Activated naive CD4-positive, alpha-beta T cell treated with anti-CD3 and anti-CD28 coated beads for 36 hours (primary cell): Measurements from ENCODE around the gene ICE1. TPM values are rescaled to one million over a fixed set of nuclear protein-coding genes. Genes with fewer than 3 reads are reported as not detected.

Source experiments
- CTCF ChIA-PET: fragments of 350-600 bp; sonication (Branson Sonifier 250); formaldehyde crosslinking; loops from one replicate; lab custom pipeline; 2021; ENCODE audit warnings: antibody characterized with exemption; lab: Charles Lee
- DNase-seq: peaks from one replicate; pipeline ENCODE4 v3.0.0-alpha.2; 2020
- H3K27ac Mint-ChIP-seq: one replicate; pipeline ENCODE4 v1.8.0; 2021; ENCODE audit warnings: mild to moderate bottlenecking, mixed read lengths
- H3K27me3 Mint-ChIP-seq: one replicate; pipeline ENCODE4 v1.8.0; 2021; ENCODE audit warnings: low read depth, mixed read lengths
- H3K36me3 Mint-ChIP-seq: one replicate; pipeline ENCODE4 v1.8.0; 2021; ENCODE audit warnings: low read depth, mixed read lengths
- H3K4me1 Mint-ChIP-seq: one replicate; pipeline ENCODE4 v1.8.0; 2021; ENCODE audit warnings: low read depth, mixed read lengths
- H3K4me3 Mint-ChIP-seq: one replicate; pipeline ENCODE4 v1.8.0; 2021; ENCODE audit warnings: mild to moderate bottlenecking, moderate library complexity, mixed read lengths
- H3K9me3 Mint-ChIP-seq: one replicate; pipeline ENCODE4 v1.8.0; 2021; ENCODE audit warnings: mixed read lengths
- intact Hi-C: fragments of 100-400 bp; cut with micrococcal nuclease; formaldehyde crosslinking; loops from one replicate; pipeline ENCODE4 v1.15.1; 2023
- total RNA-seq, 2 experiments: library from RNA; stranded (reverse); gene quantifications; one replicate each; pipeline ENCODE4 v1.2.3, GENCODE V29; 2021

Gene ICE1, protein sequence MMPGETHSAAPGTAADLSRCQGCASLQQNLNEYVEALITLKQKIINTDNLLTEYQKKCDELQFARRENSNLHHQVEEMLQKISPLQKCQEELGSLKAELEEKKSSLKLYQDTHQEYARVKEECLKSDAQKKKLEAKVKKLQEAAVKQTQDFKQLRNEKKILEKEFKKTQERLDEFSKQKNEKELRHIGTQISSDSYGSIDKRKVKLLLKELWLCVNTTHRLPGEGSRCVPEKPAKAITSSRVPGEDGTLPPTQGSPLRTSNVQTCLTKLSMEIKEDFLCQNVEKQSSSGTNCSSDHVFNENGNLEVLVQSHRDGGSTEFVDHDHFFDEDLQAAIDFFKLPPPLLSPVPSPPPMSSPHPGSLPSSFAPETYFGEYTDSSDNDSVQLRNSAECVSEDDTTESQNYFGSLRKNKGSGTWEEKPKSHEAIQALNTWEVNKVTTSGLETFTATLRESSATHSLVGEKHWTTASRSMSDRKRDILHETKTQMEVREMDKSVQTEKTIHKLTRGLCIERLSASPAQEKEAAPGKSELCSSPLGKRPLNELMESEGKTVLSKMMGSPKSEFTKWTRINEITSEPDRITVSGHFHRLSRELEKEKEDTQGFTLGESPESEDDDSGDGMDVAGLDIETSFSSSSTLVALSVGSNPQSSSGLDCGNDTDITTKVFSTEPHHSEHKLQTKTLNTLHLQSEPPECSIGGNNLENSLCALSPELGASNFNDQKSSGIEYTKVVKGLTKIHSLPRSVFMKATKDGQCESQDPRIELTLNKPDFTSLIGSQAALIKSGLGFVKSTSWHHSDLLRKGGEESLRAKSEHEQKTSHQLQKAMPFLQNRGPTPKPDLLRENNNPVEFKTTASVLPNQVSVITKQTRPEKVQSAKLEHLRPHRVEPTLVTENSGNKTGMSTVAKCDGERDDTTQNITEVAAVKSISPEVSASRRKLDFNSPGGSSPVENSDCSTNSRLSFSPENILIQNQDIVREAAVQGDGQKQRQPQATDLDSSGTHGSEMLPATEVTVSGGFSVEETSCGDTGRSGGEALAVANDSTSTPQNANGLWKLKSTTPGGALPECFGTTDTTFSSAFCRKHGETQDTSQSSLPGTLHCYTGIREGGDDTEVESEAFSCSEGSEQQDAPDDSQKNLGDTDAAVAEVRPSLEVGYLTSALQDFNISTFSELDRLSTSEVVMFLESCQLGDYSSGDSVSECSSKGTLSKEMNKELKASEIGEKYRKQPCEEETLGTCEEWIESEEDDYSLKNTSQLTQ (N-terminal part only)
- 10 to 100 TPM; 19.1 to 20.6 TPM for total RNA-seq

GRCh38 chr5:5421961-5422818, at the start of gene ICE1:
Gene ICE1 (plus strand): TSS chr5:5422677. CDS start chr5:5422916, 239 bp downstream.
- Mint-ChIP-seq H3K4me3 (peak within 1 kb of the TSS; percentile 95), H3K27me3 (no peaks in the 10 kb centered on the region), H3K4me1 (peaks cover 19% of the 10 kb centered on the region), H3K9me3 (no peaks in the 10 kb centered on the region), H3K36me3 (peaks cover 9% of the 10 kb centered on the region), H3K27ac (peak within 1 kb of the TSS; percentile 91)
- intact Hi-C loops: loop anchor here (1.0 to 2.0 kb wide), 5 partner anchors 281 to 1291 kb away; partner anchors contain the start of genes MED10, NSUN2, SRD5A1 and TENT4A
- CTCF ChIA-PET: interaction anchor here (0.5 to 2.2 kb wide), 4 partner anchors 68 to 939 kb away, joined by 3 to 11 read pairs (median 5); partner anchors contain the start of gene ADAMTS16
- peak; percentile 95 for DNase-seq

DNA sequence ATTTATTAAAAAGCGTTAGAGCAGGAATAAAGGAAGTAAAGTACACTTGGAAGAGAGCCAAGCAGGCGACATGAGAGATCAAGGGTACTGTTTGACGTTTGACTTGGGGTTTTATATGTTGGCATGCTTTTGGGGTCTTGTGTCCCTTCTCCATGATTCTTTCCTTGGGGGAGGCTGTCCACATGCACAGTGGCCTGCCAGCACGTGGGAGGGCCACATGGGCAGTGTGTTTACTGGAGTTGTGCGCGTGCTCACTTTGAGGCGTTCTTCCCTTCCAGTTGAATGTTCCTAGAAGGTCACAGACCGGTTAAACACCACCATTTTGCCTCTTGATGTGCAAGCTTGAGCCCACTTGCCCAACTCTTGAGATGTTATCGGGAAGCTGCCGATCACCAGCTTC, 49.5 kb upstream of the ICE1 start:
- Mint-ChIP-seq H3K36me3 (peaks cover 3% of the 10 kb centered on the region), H3K27ac (no peak overlapping the region), H3K4me1 (no peaks in the 10 kb centered on the region), H3K4me3 (no peak overlapping the region), H3K27me3 (no peaks in the 10 kb centered on the region), H3K9me3 (no peaks in the 10 kb centered on the region)
- CTCF ChIA-PET: no interaction called here
- intact Hi-C loops: no loop called here
- DNase-seq: no peak

GRCh38 chr5:5373351-5373989, 49.0 kb upstream of the ICE1 start:
- intact Hi-C loops: no loop called here
- Mint-ChIP-seq H3K27me3 (no peaks in the 10 kb centered on the region), H3K4me1 (no peaks in the 10 kb centered on the region), H3K36me3 (peaks cover 3% of the 10 kb centered on the region), H3K27ac (no peak overlapping the region), H3K4me3 (no peak overlapping the region), H3K9me3 (no peaks in the 10 kb centered on the region)
- CTCF ChIA-PET: no interaction called here
- DNase-seq: no peak

- Mint-ChIP-seq H3K36me3 (peaks cover 3% of the 10 kb centered on the region), H3K27me3 (no peaks in the 10 kb centered on the region), H3K4me1 (no peaks in the 10 kb centered on the region), H3K9me3 (no peaks in the 10 kb centered on the region), H3K27ac (no peak overlapping the region), H3K4me3 (no peak overlapping the region)
- CTCF ChIA-PET: no interaction called here
- intact Hi-C loops: no loop called here
- no peak for DNase-seq
Observed at GRCh38 chr5:5374009-5374715, 48.3 kb upstream of the ICE1 start.

GRCh38 chr5:5377780-5378179, 44.7 kb upstream of the ICE1 start:
- Mint-ChIP-seq H3K9me3 (no peaks in the 10 kb centered on the region), H3K27ac (no peak overlapping the region), H3K27me3 (no peaks in the 10 kb centered on the region), H3K4me3 (no peak overlapping the region), H3K4me1 (no peaks in the 10 kb centered on the region), H3K36me3 (peaks cover 3% of the 10 kb centered on the region)
- intact Hi-C loops: no loop called here
- no peak for DNase-seq
- CTCF ChIA-PET: no interaction called here

GRCh38 chr5:5378531-5378930, 43.9 kb upstream of the ICE1 start:
- H3K27ac Mint-ChIP-seq: no peak overlapping the region
- peaks cover 3% of the 10 kb centered on the region for H3K36me3 Mint-ChIP-seq
- CTCF ChIA-PET: no interaction called here
- H3K4me3 Mint-ChIP-seq: no peak overlapping the region
- no peaks in the 10 kb centered on the region for H3K4me1 Mint-ChIP-seq
- H3K27me3 Mint-ChIP-seq: no peaks in the 10 kb centered on the region
- DNase-seq: no peak
- intact Hi-C loops: no loop called here
- no peaks in the 10 kb centered on the region for H3K9me3 Mint-ChIP-seq

DNA sequence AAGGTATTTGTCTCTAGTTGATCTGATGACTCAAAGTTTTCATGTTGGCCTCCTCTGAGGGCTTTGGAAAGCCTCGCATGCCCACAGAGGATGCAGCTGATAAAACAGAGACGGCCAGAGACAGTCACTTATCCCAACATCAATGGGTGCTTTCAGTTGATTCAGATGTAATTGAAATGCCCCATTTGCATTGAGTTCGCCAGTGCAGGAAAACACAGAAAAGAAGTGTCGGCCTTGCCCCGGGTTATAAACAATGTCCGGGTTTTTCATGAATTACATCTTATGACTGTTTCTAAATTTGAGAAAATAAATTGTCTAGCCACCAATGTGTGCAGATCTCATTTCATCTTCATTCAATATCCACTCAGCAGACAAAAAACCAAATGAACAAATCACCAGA, 42.2 kb upstream of the ICE1 start:
- intact Hi-C loops: no loop called here
- CTCF ChIA-PET: no interaction called here
- no peaks in the 10 kb centered on the region for H3K9me3 Mint-ChIP-seq
- no peak overlapping the region for H3K27ac Mint-ChIP-seq
- no peak for DNase-seq
- no peaks in the 10 kb centered on the region for H3K4me1 Mint-ChIP-seq
- no peaks in the 10 kb centered on the region for H3K27me3 Mint-ChIP-seq
- H3K36me3 Mint-ChIP-seq: peaks cover 6% of the 10 kb centered on the region
- H3K4me3 Mint-ChIP-seq: no peak overlapping the region

DNA sequence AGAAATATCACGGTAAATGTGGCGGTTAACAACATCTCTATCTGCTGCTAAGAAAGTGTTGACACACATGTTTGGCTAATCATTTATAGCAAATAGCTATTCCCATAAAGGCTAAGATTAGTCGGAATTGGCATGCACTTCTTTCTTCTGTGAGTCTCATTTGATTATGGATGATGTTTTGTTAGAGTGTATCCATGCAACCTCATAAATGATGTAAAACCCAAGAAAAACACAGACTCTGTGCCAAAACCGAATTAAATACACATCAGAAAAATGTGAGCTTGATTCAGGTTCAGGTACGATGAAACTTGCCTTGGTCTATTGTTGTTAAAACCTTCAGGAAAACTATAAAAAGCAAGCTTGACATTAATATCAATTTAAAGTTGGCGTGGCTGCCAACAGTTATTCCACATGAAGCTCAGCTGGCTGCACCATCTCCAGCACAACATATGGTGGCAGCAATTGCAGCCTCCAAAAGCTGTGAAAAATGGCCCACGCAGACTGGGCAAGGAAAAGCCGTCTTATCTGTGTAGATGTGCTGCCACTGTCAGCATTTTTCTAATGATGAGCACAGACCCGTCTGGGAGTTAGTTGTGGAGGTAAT, 41.1 kb upstream of the ICE1 start:
- H3K27ac Mint-ChIP-seq: no peak overlapping the region
- CTCF ChIA-PET: no interaction called here

GRCh38 chr5:5383461-5383860, 39.0 kb upstream of the ICE1 start:
- intact Hi-C loops: no loop called here
- no peak overlapping the region for H3K4me3 Mint-ChIP-seq
- H3K27me3 Mint-ChIP-seq: no peaks in the 10 kb centered on the region
- H3K27ac Mint-ChIP-seq: no peak overlapping the region
- H3K36me3 Mint-ChIP-seq: peaks cover 2% of the 10 kb centered on the region
- H3K9me3 Mint-ChIP-seq: no peaks in the 10 kb centered on the region
- CTCF ChIA-PET: no interaction called here
- DNase-seq: no peak
- no peaks in the 10 kb centered on the region for H3K4me1 Mint-ChIP-seq

More for the DNA sequence above, 41.1 kb upstream of the ICE1 start:
- Mint-ChIP-seq H3K4me1 (no peaks in the 10 kb centered on the region), H3K27me3 (no peaks in the 10 kb centered on the region), H3K36me3 (peaks cover 2% of the 10 kb centered on the region), H3K4me3 (no peak overlapping the region), H3K9me3 (no peaks in the 10 kb centered on the region)
- intact Hi-C loops: no loop called here
- no peak for DNase-seq

DNA sequence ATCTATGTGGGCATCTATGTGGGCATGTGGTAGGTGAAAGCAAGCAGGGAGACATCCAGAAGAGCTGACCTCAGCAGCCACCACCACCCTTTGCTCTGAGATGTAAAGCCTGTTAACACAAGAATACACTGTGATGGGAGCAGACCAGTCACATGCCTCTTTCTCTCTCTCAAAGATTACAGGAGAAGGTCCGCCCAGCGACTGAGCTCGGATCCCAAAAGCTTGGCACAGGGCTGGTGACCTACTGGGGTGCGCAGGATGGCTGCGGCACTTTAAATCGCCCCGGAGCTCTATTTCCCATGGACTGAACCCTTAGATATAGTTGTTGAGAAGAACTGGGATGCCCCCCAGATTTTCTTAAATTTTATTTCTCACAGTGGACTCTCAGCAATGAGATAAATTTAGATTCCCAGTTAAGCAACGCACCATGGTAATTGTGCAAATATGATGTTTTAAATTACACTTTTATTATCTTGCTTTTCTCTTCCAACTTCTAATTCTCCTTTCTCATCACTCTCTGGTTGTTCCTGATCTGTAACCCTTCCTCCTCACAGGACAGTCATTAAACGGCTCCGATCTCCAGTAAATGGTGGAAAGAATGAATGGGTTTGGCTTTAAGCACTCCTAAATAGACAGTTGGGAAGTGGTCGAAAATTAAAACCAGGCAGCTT, 37.7 kb upstream of the ICE1 start:
- H3K9me3 Mint-ChIP-seq: no peaks in the 10 kb centered on the region
- H3K27ac Mint-ChIP-seq: no peak overlapping the region
- DNase-seq: no peak
- no peaks in the 10 kb centered on the region for H3K27me3 Mint-ChIP-seq
- no peaks in the 10 kb centered on the region for H3K4me1 Mint-ChIP-seq
- CTCF ChIA-PET: no interaction called here
- peaks cover 2% of the 10 kb centered on the region for H3K36me3 Mint-ChIP-seq
- intact Hi-C loops: no loop called here
- H3K4me3 Mint-ChIP-seq: no peak overlapping the region
